ENCODE data around the gene LMF2. TPM values are rescaled to one million over a fixed set of nuclear protein-coding genes. Genes with fewer than 3 reads are reported as not detected.
"Not testable (repeated sequence)": the region's sequence is repeated elsewhere in the genome, so short reads cannot be mapped to it uniquely, and the experiment has no call there.

The LMF2 gene
- total RNA-seq, 2 experiments from 2014 or later = 98.6 to 138 TPM

DNA sequence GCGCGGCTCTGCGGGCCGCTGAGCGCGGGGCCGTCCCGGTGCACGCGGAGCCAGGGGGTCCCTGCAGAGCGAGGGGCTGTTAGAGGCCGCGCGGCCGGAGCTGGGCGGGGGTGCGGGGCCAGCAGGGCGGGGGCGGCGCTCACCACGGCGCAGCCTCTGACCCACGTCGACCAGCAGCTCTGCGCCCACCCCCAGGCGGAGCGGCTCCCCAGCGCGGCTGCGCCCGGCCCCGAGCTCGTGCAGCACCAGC lies 18.3 kb upstream of the LMF2 start:
- peak overlapping the region; percentile 77 for H3K27ac Mint-ChIP-seq
- peaks cover 25% of the 10 kb centered on the region for H3K36me3 Mint-ChIP-seq
- H3K4me3 Mint-ChIP-seq = peak overlapping the region; percentile 80
- H3K9me3 Mint-ChIP-seq (ENCODE audit: low read depth) = no peaks in the 10 kb centered on the region
- DNase-seq (no peak), ATAC-seq (no peak)
- no peaks in the 10 kb centered on the region for H3K27me3 Mint-ChIP-seq
- H3K4me1 Mint-ChIP-seq = peaks cover 44% of the 10 kb centered on the region
- CTCF ChIA-PET = interaction anchor here (0.6 to 7.1 kb wide), 37 partner anchors 10 to 281 kb away, joined by 3 to 81 read pairs (median 5); partner anchors contain the start of genes ARSA, CHKB, HDAC10 and KLHDC7B

DNA sequence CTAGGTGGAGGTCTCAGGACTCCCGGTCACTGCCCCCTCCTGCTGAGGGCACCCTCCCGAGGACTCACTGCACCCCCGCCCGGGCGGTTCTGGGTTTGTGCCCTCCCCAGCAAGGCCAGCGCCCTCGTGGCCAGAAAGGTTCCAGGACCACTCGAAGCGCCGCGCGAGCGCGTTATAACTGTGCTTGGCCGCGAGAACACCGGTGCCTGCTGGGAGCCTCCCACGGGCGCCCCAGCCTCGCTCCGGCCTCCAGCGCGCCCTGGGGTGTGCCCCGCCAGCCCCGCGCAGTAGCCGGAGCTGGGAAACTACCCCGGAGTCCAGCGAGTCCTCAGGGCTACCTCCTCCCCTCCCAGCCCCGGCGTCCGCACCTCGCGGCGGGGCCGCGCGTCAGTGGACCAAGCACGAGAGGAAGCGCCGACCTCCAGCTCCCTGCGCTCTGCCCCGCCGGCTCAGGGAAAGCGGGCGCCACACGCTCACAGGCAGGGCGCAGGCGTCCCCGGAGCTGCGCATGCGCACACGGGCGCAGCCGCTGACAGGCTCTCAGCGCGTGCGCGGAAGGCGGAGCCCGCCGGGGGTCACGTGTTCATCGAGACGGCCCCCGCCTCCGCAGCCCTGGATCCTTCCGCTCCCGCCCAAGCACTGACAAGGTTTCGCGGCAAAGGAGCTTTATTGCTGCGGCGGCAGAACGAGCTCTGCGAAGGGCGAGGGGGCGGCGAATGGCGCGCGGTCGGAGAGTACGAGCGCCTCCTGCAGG lies 17.8 kb upstream of the LMF2 start, which contains the start of gene SCO2:
TSS of gene SCO2 (minus strand) at position 495 of the 754 bp plus-strand sequence. CDS start 1,187 bp downstream, outside the sequence.
- H3K27ac Mint-ChIP-seq = peak within 1 kb of the TSS; percentile 94
- ATAC-seq (peak; percentile 59), DNase-seq (peak; percentile 97)
- no peaks in the 10 kb centered on the region for H3K27me3 Mint-ChIP-seq
- peaks cover 25% of the 10 kb centered on the region for H3K36me3 Mint-ChIP-seq
- no peaks in the 10 kb centered on the region for H3K9me3 Mint-ChIP-seq (ENCODE audit: low read depth)
- CTCF ChIA-PET = interaction anchor here (0.6 to 7.1 kb wide), 38 partner anchors 10 to 281 kb away, joined by 3 to 81 read pairs (median 5); partner anchors contain the start of genes ARSA, CHKB, HDAC10 and KLHDC7B
- peaks cover 44% of the 10 kb centered on the region for H3K4me1 Mint-ChIP-seq
- peak within 1 kb of the TSS; percentile 80 for H3K4me3 Mint-ChIP-seq

DNA sequence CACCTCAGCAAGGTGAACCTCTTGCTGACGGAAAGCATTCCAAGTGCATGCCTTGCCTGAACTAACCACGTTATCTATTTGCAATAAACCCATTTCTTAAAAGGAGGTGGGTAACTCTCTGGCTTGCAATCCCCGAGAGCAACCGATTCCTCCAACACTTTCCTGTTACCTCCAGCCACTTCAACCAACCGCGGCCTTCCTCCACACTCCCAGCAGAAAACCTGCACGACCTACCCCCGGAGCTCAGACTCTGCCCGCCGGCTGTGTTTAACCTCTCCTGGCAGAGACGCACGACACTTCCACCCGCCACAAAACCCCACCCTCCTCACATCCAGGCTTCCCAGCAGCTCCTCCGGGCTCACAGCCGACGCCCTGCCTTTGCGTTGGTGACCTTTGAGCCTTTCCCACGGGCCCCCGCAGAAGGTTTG lies 17.2 kb upstream of the LMF2 start:
- DNase-seq = no peak
- H3K27me3 Mint-ChIP-seq = no peaks in the 10 kb centered on the region
- H3K4me1 Mint-ChIP-seq = peaks cover 44% of the 10 kb centered on the region
- CTCF ChIA-PET = interaction anchor here (0.9 to 7.1 kb wide), 18 partner anchors 10 to 280 kb away, joined by 3 to 81 read pairs (median 7); partner anchors contain the start of genes ARSA, CHKB, HDAC10 and LMF2
- ATAC-seq = no peak
- peak overlapping the region; percentile 77 for H3K27ac Mint-ChIP-seq
- H3K36me3 Mint-ChIP-seq = peaks cover 28% of the 10 kb centered on the region
- peak overlapping the region; percentile 80 for H3K4me3 Mint-ChIP-seq
- no peaks in the 10 kb centered on the region for H3K9me3 Mint-ChIP-seq (ENCODE audit: low read depth)

DNA sequence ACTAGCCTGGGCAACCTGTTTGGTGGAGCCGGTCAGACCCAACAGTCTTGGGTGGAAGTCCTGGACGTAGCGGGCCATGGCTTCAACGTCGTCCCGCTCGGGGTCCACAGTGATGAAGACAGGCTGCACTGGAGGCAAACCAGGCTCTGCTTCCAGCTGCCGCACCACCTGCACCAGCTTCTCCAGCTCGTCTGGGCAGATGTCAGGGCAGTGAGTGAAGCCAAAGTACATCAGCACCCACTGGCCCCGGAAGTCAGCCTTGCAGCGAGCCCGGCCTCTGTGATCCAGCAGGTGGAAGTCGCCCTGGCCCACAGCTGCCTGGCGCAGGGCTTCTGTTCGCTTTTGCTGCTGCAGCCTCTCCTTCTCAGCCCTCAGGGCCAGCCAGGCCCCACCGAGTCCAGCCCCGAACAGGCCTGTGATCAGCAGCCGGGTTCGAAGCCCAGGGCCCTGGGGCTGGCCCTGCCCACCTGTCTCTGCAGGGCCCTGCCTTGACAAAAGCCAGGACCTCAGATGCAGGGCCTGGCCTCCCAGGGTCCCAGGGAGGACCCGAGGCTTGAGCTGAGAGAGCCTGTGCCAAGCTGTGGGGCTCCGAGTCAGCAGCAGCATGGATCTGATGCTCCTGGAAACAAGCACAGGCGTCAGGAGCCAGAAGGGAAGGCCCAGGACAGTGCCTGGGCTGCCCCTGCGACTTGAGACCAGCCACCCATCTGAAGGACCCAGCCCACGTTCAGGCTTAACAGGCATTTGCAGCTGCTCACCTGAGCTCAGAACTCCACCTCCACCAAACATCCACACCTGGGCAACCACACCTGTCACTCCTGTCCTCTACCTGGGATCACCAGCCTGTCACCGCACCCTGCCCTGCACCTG lies 16.5 kb upstream of the LMF2 start:
- Mint-ChIP-seq H3K27me3 (no peaks in the 10 kb centered on the region), H3K9me3 (ENCODE audit: low read depth) (no peaks in the 10 kb centered on the region), H3K4me3 (peak overlapping the region; percentile 80), H3K36me3 (peaks cover 32% of the 10 kb centered on the region), H3K4me1 (peaks cover 41% of the 10 kb centered on the region), H3K27ac (peak overlapping the region; percentile 77)
- ATAC-seq = no peak
- CTCF ChIA-PET = interaction anchor here (1.4 to 7.1 kb wide), 9 partner anchors 9 to 158 kb away, joined by 3 to 81 read pairs (median 22); partner anchors contain the start of genes ARSA, LMF2, NCAPH2 and SYCE3
- no peak for DNase-seq

DNA sequence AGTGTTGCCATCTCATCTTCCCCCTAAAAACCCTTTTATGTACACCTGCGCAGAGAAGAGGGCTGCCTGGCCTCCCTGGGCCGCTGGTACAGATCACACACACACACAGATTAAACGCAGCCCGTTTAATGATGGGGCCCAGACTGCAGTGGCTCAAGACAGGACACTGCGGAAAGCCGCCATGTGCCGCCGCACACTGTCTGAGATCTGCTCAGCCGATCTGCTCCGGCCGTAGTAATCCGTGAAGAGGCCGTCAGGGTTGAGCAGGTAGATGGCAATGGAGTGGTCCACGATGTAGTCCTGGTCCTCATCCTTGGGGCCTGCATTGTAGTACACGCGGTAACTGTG lies 15.9 kb upstream of the LMF2 start:
- DNase-seq (no peak), ATAC-seq (no peak)
- H3K27ac Mint-ChIP-seq = no peak overlapping the region
- H3K9me3 Mint-ChIP-seq (ENCODE audit: low read depth) = no peaks in the 10 kb centered on the region
- CTCF ChIA-PET = interaction anchor here (4.6 to 7.1 kb wide), 2 partner anchors 13 to 42 kb away, joined by 69 to 79 read pairs; partner anchors contain the start of genes LMF2, NCAPH2 and SYCE3
- H3K4me3 Mint-ChIP-seq = peak overlapping the region; percentile 27
- peaks cover 35% of the 10 kb centered on the region for H3K4me1 Mint-ChIP-seq
- H3K27me3 Mint-ChIP-seq = no peaks in the 10 kb centered on the region
- peaks cover 34% of the 10 kb centered on the region for H3K36me3 Mint-ChIP-seq

DNA sequence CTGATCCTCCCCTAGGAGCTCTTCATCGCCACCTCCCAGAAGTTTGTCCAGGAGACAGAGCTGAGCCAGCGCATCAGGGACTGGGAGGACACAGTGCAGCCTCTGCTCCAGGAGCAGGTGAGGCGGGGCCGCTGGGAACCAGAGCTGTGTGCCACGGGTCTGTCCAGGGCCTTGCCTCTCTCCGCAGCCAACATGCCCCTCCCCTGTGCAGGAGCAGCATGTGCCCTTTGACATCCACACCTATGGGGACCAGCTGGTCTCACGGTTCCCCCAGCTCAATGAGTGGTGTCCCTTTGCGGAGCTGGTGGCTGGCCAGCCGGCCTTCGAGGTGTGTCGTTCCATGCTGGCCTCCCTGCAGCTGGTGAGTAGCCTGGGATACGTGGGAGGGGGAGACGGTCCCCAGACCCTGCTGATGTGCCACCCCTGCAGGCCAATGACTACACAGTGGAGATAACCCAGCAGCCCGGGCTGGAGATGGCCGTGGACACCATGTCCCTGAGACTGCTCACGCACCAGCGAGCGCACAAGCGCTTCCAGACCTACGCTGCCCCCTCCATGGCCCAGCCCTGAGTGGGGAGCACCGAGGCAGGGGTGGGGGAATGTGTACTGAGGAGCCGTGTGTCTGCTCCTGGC lies 15.4 kb upstream of the LMF2 start:
- Mint-ChIP-seq H3K27me3 (no peaks in the 10 kb centered on the region), H3K4me1 (peaks cover 29% of the 10 kb centered on the region), H3K9me3 (ENCODE audit: low read depth) (no peaks in the 10 kb centered on the region), H3K36me3 (peaks cover 32% of the 10 kb centered on the region), H3K27ac (no peak overlapping the region), H3K4me3 (no peak overlapping the region)
- ATAC-seq (no peak), DNase-seq (no peak)
- CTCF ChIA-PET = interaction anchor here (0.5 to 4.6 kb wide), 4 partner anchors 13 to 57 kb away, joined by 3 to 79 read pairs (median 3); partner anchors contain the start of genes LMF2, NCAPH2 and SYCE3

DNA sequence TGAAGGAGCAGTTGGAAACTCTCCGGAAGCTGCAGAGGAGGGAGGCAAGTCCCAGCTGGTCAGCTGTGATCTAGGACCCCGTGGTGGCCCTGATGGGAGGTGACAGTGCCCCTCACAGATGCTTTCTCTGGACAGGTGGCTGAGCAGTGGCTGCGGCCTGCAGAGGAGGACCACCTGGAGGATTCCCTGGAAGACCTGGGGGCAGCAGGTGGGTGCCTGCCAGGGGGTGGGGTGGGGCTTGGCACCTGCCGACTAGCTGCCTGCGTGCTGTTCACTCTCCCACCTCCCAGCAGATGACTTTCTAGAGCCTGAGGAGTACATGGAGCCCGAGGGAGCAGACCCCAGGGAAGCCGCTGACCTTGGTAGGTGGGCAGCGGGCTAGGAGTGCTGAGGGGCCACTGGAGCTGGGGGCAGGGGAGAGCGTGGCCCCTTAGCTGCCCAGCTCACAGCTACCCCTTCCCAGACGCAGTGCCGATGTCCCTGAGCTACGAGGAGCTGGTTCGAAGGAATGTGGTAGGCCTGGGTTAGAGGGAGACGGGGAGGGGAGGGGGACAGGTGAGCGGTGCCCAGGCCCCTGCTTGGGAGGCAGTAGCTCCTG lies 14.8 kb upstream of the LMF2 start:
- H3K36me3 Mint-ChIP-seq = peaks cover 31% of the 10 kb centered on the region
- CTCF ChIA-PET = interaction anchor here (0.5 to 4.6 kb wide), 4 partner anchors 12 to 56 kb away, joined by 3 to 79 read pairs (median 3); partner anchors contain the start of genes LMF2, NCAPH2 and SYCE3
- H3K4me1 Mint-ChIP-seq = peaks cover 23% of the 10 kb centered on the region
- DNase-seq (no peak), ATAC-seq (no peak)
- no peaks in the 10 kb centered on the region for H3K27me3 Mint-ChIP-seq
- no peak overlapping the region for H3K27ac Mint-ChIP-seq
- H3K4me3 Mint-ChIP-seq = no peak overlapping the region
- H3K9me3 Mint-ChIP-seq (ENCODE audit: low read depth) = no peaks in the 10 kb centered on the region

DNA sequence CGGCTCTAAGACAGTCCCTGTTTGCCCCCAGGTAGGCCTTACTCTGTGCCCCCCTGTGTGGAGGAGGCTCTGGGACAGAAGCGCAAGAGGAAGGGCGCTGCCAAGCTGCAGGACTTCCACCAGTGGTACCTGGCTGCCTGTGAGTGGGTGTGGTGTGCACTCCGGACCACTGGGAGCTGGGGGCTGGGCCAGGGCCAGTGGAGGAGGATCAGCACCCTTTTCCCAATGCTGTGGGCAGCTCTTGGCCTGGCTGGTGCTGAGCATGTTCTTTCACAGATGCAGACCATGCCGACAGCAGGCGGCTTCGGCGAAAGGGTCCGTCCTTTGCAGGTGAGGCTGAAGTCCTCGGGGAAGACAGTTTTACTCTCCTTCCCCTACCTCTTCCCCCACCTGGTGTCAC lies 14.2 kb upstream of the LMF2 start:
- DNase-seq (no peak), ATAC-seq (no peak)
- no peak overlapping the region for H3K27ac Mint-ChIP-seq
- H3K9me3 Mint-ChIP-seq (ENCODE audit: low read depth) = no peaks in the 10 kb centered on the region
- no peak overlapping the region for H3K4me3 Mint-ChIP-seq
- CTCF ChIA-PET = no interaction called here
- H3K36me3 Mint-ChIP-seq = peaks cover 35% of the 10 kb centered on the region
- no peaks in the 10 kb centered on the region for H3K27me3 Mint-ChIP-seq
- H3K4me1 Mint-ChIP-seq = peaks cover 17% of the 10 kb centered on the region

DNA sequence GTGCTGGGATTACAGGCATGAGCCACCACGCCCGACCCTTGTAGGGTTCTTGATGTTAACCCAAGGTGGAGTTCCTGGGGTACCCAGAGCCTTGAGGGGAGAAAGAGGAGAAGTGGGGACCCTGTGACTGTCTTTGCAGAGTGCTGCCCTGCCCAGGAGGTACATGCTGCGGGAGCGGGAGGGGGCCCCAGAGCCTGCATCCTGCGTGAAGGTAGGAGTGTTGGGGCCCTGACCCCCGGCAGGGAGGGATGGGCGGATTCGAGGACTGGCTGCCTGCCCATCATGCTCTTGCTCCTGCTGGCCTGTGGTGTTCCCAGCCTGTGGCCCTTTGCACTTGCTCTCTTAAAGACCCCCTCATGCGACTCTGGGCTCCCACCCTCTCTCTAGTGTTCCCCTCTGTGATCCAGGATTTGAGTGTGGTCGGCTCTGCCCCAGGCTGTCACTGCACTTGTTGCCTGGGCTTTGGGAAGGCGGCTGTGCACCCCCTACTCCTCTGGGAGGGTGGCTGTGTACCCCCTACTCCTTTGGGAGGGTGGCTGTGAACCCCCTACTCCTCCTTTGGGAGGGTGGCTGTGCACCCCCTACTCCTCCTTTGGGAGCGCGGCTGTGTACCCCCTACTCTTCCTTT lies 13.4 kb upstream of the LMF2 start:
- DNase-seq (no peak), ATAC-seq (no peak)
- CTCF ChIA-PET = no interaction called here
- no peak overlapping the region for H3K27ac Mint-ChIP-seq
- H3K27me3 Mint-ChIP-seq = no peaks in the 10 kb centered on the region
- peaks cover 17% of the 10 kb centered on the region for H3K4me1 Mint-ChIP-seq
- H3K4me3 Mint-ChIP-seq = no peak overlapping the region
- H3K36me3 Mint-ChIP-seq = peaks cover 36% of the 10 kb centered on the region
- H3K9me3 Mint-ChIP-seq (ENCODE audit: low read depth) = no peaks in the 10 kb centered on the region

DNA sequence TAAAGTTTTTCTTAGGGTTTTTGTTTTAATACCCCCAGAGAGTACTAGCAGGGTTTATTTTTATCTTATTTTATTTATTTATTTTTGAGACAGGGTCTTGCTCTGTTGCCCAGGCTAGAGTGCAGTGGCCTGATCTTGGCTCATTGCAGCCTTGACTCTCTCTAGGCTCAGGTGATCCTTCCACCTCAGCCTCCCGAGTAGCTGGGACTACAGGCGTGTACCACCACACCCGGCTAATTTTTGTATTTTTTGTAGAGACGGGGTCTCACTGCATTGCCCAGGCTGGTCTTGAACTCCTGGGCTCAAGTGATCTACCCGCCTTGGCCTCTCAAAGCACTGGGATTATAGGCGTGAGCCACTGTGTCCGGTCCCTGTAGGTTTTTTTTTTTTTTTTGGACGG lies 12.7 kb upstream of the LMF2 start:
- H3K27me3 Mint-ChIP-seq; DNase-seq; H3K4me3 Mint-ChIP-seq; CTCF ChIA-PET; H3K27ac Mint-ChIP-seq; ATAC-seq; H3K9me3 Mint-ChIP-seq (ENCODE audit: low read depth): not testable (repeated sequence)
- H3K36me3 Mint-ChIP-seq = peaks cover 38% of the 10 kb centered on the region
- peaks cover 20% of the 10 kb centered on the region for H3K4me1 Mint-ChIP-seq

DNA sequence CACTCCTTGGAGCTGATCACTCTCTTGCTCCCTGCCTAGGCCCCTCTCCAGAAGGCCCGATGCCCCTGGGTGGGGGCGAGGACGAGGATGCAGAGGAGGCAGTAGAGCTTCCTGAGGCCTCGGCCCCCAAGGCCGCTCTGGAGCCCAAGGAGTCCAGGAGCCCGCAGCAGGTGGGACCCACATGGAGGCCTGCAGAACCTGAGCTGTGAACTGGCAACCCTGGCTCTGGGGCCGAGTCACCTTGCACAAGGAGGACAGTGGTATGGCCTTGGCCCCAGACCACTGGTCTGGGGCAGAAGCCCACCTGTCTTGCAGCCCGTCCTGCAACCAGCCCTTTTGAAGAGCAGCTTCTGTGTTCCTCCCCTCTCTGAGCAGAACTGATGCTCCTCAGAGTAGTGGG lies 11.6 kb upstream of the LMF2 start:
- Mint-ChIP-seq H3K27me3 (no peaks in the 10 kb centered on the region), H3K9me3 (ENCODE audit: low read depth) (no peaks in the 10 kb centered on the region), H3K27ac (no peak overlapping the region), H3K36me3 (peaks cover 40% of the 10 kb centered on the region), H3K4me1 (peaks cover 18% of the 10 kb centered on the region), H3K4me3 (no peak overlapping the region)
- no peak for ATAC-seq
- DNase-seq = no peak
- CTCF ChIA-PET = no interaction called here

DNA sequence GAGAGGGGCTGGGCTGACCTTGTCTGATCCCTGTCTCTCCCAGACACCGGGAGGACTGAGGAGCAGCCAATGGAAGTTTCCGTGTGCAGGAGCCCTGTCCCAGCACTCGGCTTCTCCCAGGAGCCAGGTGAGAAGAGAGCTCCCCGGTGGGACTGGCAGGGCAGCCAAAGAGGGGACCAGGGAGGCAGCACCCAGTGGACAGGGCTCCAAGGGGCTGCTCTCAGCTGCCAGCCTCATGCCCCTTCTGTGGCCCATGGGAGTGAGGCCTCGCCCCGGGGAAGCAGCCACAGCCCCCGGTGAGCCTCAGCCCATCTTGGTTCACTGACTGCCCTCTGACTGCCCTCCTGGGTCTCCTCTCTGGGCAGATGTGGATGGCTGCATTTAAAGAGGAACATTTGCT lies 11.1 kb upstream of the LMF2 start:
- ATAC-seq = no peak
- Mint-ChIP-seq H3K9me3 (ENCODE audit: low read depth) (no peaks in the 10 kb centered on the region), H3K36me3 (peaks cover 42% of the 10 kb centered on the region), H3K27ac (no peak overlapping the region), H3K27me3 (no peaks in the 10 kb centered on the region), H3K4me1 (peaks cover 18% of the 10 kb centered on the region), H3K4me3 (no peak overlapping the region)
- DNase-seq = no peak
- CTCF ChIA-PET = interaction anchor here (1.3 kb wide), 1 partner anchor 65 kb away, joined by 3 read pairs; no protein-coding TSS in a partner anchor
